ENCODE results near the gene ACOT11. TPM values are rescaled to one million over a fixed set of nuclear protein-coding genes. Genes with fewer than 3 reads are reported as not detected.

Gene ACOT11
- total and polyA plus RNA-seq, 2 donors (not counting 1 experiment from before 2014, with no cell fraction given) = 0.73 to 2.5 TPM

DNA sequence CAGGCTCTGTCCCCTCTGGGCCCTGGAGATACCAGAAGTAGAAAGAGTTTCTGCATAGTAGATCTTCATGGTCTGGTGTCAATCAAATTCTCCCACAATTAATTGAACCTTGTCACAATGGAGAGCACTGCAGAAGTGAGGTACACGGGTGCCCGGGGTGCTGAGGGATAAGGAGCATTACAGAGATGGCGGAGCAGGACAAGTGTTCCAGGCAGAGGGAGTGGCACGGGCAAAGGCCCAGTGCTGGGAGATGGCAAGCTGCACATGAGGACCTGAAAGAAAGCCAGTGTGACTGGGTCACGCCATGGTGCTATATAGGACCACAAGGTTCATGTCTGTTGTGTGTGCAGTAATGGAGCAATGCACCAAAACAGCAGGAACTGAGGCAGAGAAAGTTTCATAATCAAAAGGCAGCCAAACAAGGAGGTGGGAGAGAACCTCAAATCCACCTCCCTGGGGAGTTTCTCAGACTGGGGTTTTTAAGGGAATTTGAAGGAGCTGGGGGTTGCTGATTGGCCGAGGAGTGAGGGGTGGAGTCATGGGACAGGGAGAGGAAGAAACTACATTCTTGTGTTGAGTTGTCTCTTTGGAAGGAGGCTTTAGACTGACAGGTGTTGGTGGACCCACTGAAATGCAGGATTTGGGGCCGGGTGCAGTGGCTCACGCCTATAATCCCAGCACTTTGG lies 27.7 kb downstream of the ACOT11 start:
- Histone ChIP-seq H3K9ac (ENCODE audit: insufficient read depth, low read length) (no peak overlapping the region), H2AFZ (ENCODE audit: low read length) (no peak overlapping the region), H4K20me1 (ENCODE audit: control insufficient read depth, extremely low read depth, insufficient read depth, low read length) (no peaks in the 10 kb centered on the region), H3K27ac (ENCODE audit: insufficient read depth, low read length) (no peak overlapping the region), H3K27me3 (ENCODE audit: control insufficient read depth, insufficient read depth, low read length) (no peaks in the 10 kb centered on the region), H3K9me3 (ENCODE audit: control insufficient read depth, insufficient read depth, low read depth, low read length) (no peaks in the 10 kb centered on the region), H3K36me3 (ENCODE audit: control insufficient read depth, insufficient read depth, low read length) (no peaks in the 10 kb centered on the region), H3K4me2 (ENCODE audit: extremely low read depth, insufficient read depth, low read length) (no peak overlapping the region), H3K79me2 (ENCODE audit: control insufficient read depth, insufficient read depth, low read length) (no peaks in the 10 kb centered on the region), H3K4me1 (ENCODE audit: control insufficient read depth, extremely low read depth, insufficient read depth, low read length) (no peaks in the 10 kb centered on the region), H3K4me3 (replicated peaks in 1 of 4; ENCODE audit: control extremely low read depth in 1 of 4, insufficient read depth in 1 of 4, low read depth in 3 of 4, low read length in 4 of 4) (no peak overlapping the region)
- no peak for TF ChIP-seq EZH2 (IDR thresholded peaks at IDR 0.05; ENCODE audit: low read length, missing control alignments)
- TF ChIP-seq, protein P1, sequence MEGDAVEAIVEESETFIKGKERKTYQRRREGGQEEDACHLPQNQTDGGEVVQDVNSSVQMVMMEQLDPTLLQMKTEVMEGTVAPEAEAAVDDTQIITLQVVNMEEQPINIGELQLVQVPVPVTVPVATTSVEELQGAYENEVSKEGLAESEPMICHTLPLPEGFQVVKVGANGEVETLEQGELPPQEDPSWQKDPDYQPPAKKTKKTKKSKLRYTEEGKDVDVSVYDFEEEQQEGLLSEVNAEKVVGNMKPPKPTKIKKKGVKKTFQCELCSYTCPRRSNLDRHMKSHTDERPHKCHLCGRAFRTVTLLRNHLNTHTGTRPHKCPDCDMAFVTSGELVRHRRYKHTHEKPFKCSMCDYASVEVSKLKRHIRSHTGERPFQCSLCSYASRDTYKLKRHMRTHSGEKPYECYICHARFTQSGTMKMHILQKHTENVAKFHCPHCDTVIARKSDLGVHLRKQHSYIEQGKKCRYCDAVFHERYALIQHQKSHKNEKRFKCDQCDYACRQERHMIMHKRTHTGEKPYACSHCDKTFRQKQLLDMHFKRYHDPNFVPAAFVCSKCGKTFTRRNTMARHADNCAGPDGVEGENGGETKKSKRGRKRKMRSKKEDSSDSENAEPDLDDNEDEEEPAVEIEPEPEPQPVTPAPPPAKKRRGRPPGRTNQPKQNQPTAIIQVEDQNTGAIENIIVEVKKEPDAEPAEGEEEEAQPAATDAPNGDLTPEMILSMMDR (conservative IDR thresholded peaks at IDR 0.05 in 1 of 2, IDR thresholded peaks at IDR 0.05 in 1 of 2; ENCODE audit: low read depth in 1 of 2, low read length in 2 of 2) = no peak
- no peak for DNase-seq (ENCODE audit: low read depth in 2 of 2)

DNA sequence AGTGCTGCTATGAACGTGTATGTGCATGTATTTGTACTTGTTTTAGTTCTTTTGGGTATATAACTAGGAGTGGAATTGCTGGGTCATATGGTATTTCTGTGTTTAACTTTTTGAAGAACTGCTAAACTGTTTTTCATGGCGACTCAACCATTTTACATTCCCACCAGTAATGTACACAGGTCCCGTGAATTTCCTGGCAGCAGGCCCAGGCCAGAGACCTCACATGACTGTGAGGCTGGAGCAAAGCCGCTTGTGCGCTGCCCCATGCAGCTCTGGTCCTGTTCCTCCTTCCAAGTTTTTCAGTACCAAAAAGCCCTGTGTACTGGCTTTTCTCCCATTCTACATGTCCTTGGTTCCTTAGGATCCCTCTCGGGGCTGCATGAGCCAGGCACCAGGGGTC lies 29.6 kb downstream of the ACOT11 start:
- DNase-seq (ENCODE audit: low read depth in 2 of 2) = peak; percentile 19 to 79
- no peak overlapping the region for H2AFZ ChIP-seq (ENCODE audit: low read length)
- no peaks in the 10 kb centered on the region for H3K27me3 ChIP-seq (ENCODE audit: control insufficient read depth, insufficient read depth, low read length)
- H3K27ac ChIP-seq (ENCODE audit: insufficient read depth, low read length) = no peak overlapping the region
- H3K4me3 ChIP-seq (replicated peaks in 1 of 4; ENCODE audit: control extremely low read depth in 1 of 4, insufficient read depth in 1 of 4, low read depth in 3 of 4, low read length in 4 of 4) = no peak overlapping the region
- H3K36me3 ChIP-seq (ENCODE audit: control insufficient read depth, insufficient read depth, low read length) = no peaks in the 10 kb centered on the region
- H4K20me1 ChIP-seq (ENCODE audit: control insufficient read depth, extremely low read depth, insufficient read depth, low read length) = no peaks in the 10 kb centered on the region
- no peak overlapping the region for H3K4me2 ChIP-seq (ENCODE audit: extremely low read depth, insufficient read depth, low read length)
- H3K79me2 ChIP-seq (ENCODE audit: control insufficient read depth, insufficient read depth, low read length) = no peaks in the 10 kb centered on the region
- H3K9me3 ChIP-seq (ENCODE audit: control insufficient read depth, insufficient read depth, low read depth, low read length) = no peaks in the 10 kb centered on the region
- no peaks in the 10 kb centered on the region for H3K4me1 ChIP-seq (ENCODE audit: control insufficient read depth, extremely low read depth, insufficient read depth, low read length)
- TF ChIP-seq, protein P1 (conservative IDR thresholded peaks at IDR 0.05 in 1 of 2, IDR thresholded peaks at IDR 0.05 in 1 of 2; ENCODE audit: low read depth in 1 of 2, low read length in 2 of 2) = no peak
- no peak for TF ChIP-seq EZH2 (IDR thresholded peaks at IDR 0.05; ENCODE audit: low read length, missing control alignments)
- H3K9ac ChIP-seq (ENCODE audit: insufficient read depth, low read length) = no peak overlapping the region

DNA sequence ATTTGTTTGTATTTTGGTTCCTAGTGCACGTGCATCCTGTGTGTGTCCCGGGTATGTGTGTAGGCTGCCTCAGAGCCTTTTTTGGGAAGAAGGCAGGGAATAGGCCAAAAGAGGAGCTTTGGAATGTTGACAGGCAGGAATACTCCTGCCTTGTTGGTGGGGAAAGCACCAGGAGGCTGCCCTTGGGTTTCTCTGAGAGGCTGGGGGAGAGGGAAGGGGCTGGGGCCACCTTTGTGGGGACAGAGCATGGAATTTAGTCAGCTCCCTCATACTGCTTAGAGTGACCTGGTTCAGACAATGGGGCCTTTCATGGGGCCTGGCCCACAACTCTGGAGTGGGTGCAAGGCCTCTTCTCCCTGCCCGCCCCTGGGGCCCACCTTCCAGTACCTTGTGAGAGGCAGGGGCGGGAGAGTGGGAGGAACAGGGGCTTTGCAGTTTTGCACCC lies 31.3 kb downstream of the ACOT11 start:
- Histone ChIP-seq H3K4me3 (replicated peaks in 1 of 4; ENCODE audit: control extremely low read depth in 1 of 4, insufficient read depth in 1 of 4, low read depth in 3 of 4, low read length in 4 of 4) (no peak overlapping the region), H3K27me3 (ENCODE audit: control insufficient read depth, insufficient read depth, low read length) (no peaks in the 10 kb centered on the region), H4K20me1 (ENCODE audit: control insufficient read depth, extremely low read depth, insufficient read depth, low read length) (no peaks in the 10 kb centered on the region), H3K79me2 (ENCODE audit: control insufficient read depth, insufficient read depth, low read length) (no peaks in the 10 kb centered on the region), H3K4me2 (ENCODE audit: extremely low read depth, insufficient read depth, low read length) (no peak overlapping the region), H3K9ac (ENCODE audit: insufficient read depth, low read length) (no peak overlapping the region), H3K27ac (ENCODE audit: insufficient read depth, low read length) (no peak overlapping the region), H2AFZ (ENCODE audit: low read length) (no peak overlapping the region), H3K9me3 (ENCODE audit: control insufficient read depth, insufficient read depth, low read depth, low read length) (no peaks in the 10 kb centered on the region), H3K4me1 (ENCODE audit: control insufficient read depth, extremely low read depth, insufficient read depth, low read length) (no peaks in the 10 kb centered on the region), H3K36me3 (ENCODE audit: control insufficient read depth, insufficient read depth, low read length) (no peaks in the 10 kb centered on the region)
- TF ChIP-seq, protein P1 (conservative IDR thresholded peaks at IDR 0.05 in 1 of 2, IDR thresholded peaks at IDR 0.05 in 1 of 2; ENCODE audit: low read depth in 1 of 2, low read length in 2 of 2) = no peak
- no peak for TF ChIP-seq EZH2 (IDR thresholded peaks at IDR 0.05; ENCODE audit: low read length, missing control alignments)
- DNase-seq (ENCODE audit: low read depth in 2 of 2) = no peak

All from fibroblast of lung (primary cell).